Activated CD4-positive, alpha-beta memory T cell treated with anti-CD3 and anti-CD28 coated beads, Interleukin-2, amount 10 ng/mL, durations not matched to agents 7 days and 5 days (primary cell): Measurements from ENCODE around the gene MPV17L2. TPM values are rescaled to one million over a fixed set of nuclear protein-coding genes. Genes with fewer than 3 reads are reported as not detected.

ENCODE experiments used
- CTCF ChIA-PET: fragments of 350-600 bp; sonication (Branson Sonifier 250); formaldehyde crosslinking; loops from one replicate; lab custom pipeline; 2021; ENCODE audit warnings: antibody characterized with exemption, inconsistent platforms; lab: Charles Lee
- POLR2A ChIA-PET: fragments of 350-600 bp; sonication (Branson Sonifier 250); formaldehyde crosslinking; loops from one replicate; lab custom pipeline; 2021; ENCODE audit warnings: antibody characterized with exemption; lab: Charles Lee
- DNase-seq: peaks from one replicate; pipeline ENCODE4 v3.0.0-alpha.2; 2020
- H3K27ac Mint-ChIP-seq: one replicate; pipeline ENCODE4 v1.8.0; 2021; ENCODE audit warnings: mild to moderate bottlenecking, mixed read lengths
- H3K27me3 Mint-ChIP-seq: one replicate; pipeline ENCODE4 v1.8.0; 2021; ENCODE audit warnings: mixed read lengths
- H3K36me3 Mint-ChIP-seq: one replicate; pipeline ENCODE4 v1.8.0; 2021; ENCODE audit warnings: low read depth, mixed read lengths
- H3K4me1 Mint-ChIP-seq: one replicate; pipeline ENCODE4 v1.8.0; 2021; ENCODE audit warnings: mixed read lengths
- H3K4me3 Mint-ChIP-seq: one replicate; pipeline ENCODE4 v1.8.0; 2021; ENCODE audit warnings: mild to moderate bottlenecking, mixed read lengths
- H3K9me3 Mint-ChIP-seq: one replicate; pipeline ENCODE4 v1.8.0; 2021; ENCODE audit warnings: mixed read lengths
- total RNA-seq, 2 experiments: library from RNA; stranded (reverse); gene quantifications; one replicate each; pipeline ENCODE4 v1.2.3, GENCODE V29; 2021

The MPV17L2 gene
- total RNA-seq, 2 experiments from 2014 or later, result 6.2 to 6.3 TPM

DNA sequence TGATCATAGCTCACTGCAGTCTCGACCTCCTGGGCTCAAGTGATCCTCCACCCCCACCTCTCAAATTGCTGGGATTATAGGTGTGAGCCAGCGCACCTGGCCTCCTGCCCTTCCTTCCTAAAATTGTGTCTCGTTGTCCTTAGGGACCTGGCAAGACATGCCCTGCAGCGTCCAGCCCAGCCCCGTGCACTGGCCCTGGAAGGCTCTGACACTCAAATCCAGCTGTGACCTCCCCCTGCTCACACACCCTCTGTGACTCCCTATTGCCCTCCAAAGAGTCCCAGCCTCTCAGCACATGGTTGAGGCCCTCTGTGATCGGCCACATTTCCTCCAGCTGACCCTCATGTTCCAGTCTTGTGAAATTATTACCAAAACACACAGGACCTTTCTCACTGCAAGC lies 4.9 kb downstream of the MPV17L2 start:
- no peak overlapping the region for H3K27ac Mint-ChIP-seq
- H3K4me1 Mint-ChIP-seq, result peaks cover 26% of the 10 kb centered on the region
- POLR2A ChIA-PET, result no interaction called here

GRCh38 chr19:18198374-18198773 lies 5.4 kb downstream of the MPV17L2 start:
- H3K27me3 Mint-ChIP-seq, result no peaks in the 10 kb centered on the region
- H3K27ac Mint-ChIP-seq, result no peak overlapping the region
- no peaks in the 10 kb centered on the region for H3K9me3 Mint-ChIP-seq
- no peak for DNase-seq
- H3K4me1 Mint-ChIP-seq, result peaks cover 27% of the 10 kb centered on the region
- ChIA-PET CTCF (no interaction called here), POLR2A (no interaction called here)
- H3K36me3 Mint-ChIP-seq, result peaks cover 8% of the 10 kb centered on the region
- H3K4me3 Mint-ChIP-seq, result no peak overlapping the region

More for the DNA sequence above, 4.9 kb downstream of the MPV17L2 start:
- no peak for DNase-seq
- Mint-ChIP-seq H3K4me3 (no peak overlapping the region), H3K27me3 (no peaks in the 10 kb centered on the region), H3K9me3 (no peaks in the 10 kb centered on the region), H3K36me3 (peaks cover 8% of the 10 kb centered on the region)
- CTCF ChIA-PET, result interaction anchor here (0.7 kb wide), 1 partner anchor 55 kb away, joined by 3 read pairs; no protein-coding TSS in a partner anchor

- POLR2A ChIA-PET, result interaction anchor here (1.3 to 4.4 kb wide), 3 partner anchors 9 to 78 kb away, joined by 3 to 36 read pairs (median 32); partner anchors contain the start of genes JUND and MPV17L2
- H3K27ac Mint-ChIP-seq, result no peak overlapping the region
- peak overlapping the region; percentile 35 for H3K4me3 Mint-ChIP-seq
- H3K4me1 Mint-ChIP-seq, result peaks cover 31% of the 10 kb centered on the region
- DNase-seq, result no peak
- CTCF ChIA-PET, result interaction anchor here (1.0 to 8.5 kb wide), 3 partner anchors 9 to 51 kb away, joined by 3 to 70 read pairs (median 4); partner anchors contain the start of gene MPV17L2
- peaks cover 8% of the 10 kb centered on the region for H3K36me3 Mint-ChIP-seq
- H3K9me3 Mint-ChIP-seq, result no peaks in the 10 kb centered on the region
- H3K27me3 Mint-ChIP-seq, result peaks cover 1% of the 10 kb centered on the region
These were observed 9.4 kb downstream of the MPV17L2 start for GRCh38 chr19:18202397-18202777.

- H3K4me1 Mint-ChIP-seq, result peaks cover 31% of the 10 kb centered on the region
- peak overlapping the region; percentile 70 for H3K27ac Mint-ChIP-seq
- no peaks in the 10 kb centered on the region for H3K9me3 Mint-ChIP-seq
- peak; percentile 42 for DNase-seq
- POLR2A ChIA-PET, result interaction anchor here (1.5 to 4.4 kb wide), 3 partner anchors 10 to 77 kb away, joined by 3 to 36 read pairs (median 32); partner anchors contain the start of genes JUND and MPV17L2
- CTCF ChIA-PET, result interaction anchor here (0.6 to 8.5 kb wide), 7 partner anchors 10 to 126 kb away, joined by 3 to 70 read pairs (median 15); partner anchors contain the start of gene MPV17L2
- peaks cover 7% of the 10 kb centered on the region for H3K36me3 Mint-ChIP-seq
- peak overlapping the region; percentile 90 for H3K4me3 Mint-ChIP-seq
- peaks cover 1% of the 10 kb centered on the region for H3K27me3 Mint-ChIP-seq
These were observed 9.9 kb downstream of the MPV17L2 start for GRCh38 chr19:18202778-18203407.

GRCh38 chr19:18203408-18203862 lies 10.4 kb downstream of the MPV17L2 start:
- peaks cover 31% of the 10 kb centered on the region for H3K4me1 Mint-ChIP-seq
- ChIA-PET CTCF (interaction anchor here (0.6 to 8.5 kb wide), 13 partner anchors 11 to 210 kb away, joined by 3 to 70 read pairs (median 4); partner anchors contain the start of genes LSM4 and MPV17L2), POLR2A (interaction anchor here (1.0 to 4.4 kb wide), 8 partner anchors 10 to 208 kb away, joined by 3 to 36 read pairs (median 9); partner anchors contain the start of genes JUND, LSM4 and MPV17L2)
- no peaks in the 10 kb centered on the region for H3K9me3 Mint-ChIP-seq
- H3K27me3 Mint-ChIP-seq, result peaks cover 2% of the 10 kb centered on the region
- peak overlapping the region; percentile 90 for H3K4me3 Mint-ChIP-seq
- peak; percentile 57 for DNase-seq
- H3K36me3 Mint-ChIP-seq, result peaks cover 3% of the 10 kb centered on the region
- peak overlapping the region; percentile 70 for H3K27ac Mint-ChIP-seq

DNA sequence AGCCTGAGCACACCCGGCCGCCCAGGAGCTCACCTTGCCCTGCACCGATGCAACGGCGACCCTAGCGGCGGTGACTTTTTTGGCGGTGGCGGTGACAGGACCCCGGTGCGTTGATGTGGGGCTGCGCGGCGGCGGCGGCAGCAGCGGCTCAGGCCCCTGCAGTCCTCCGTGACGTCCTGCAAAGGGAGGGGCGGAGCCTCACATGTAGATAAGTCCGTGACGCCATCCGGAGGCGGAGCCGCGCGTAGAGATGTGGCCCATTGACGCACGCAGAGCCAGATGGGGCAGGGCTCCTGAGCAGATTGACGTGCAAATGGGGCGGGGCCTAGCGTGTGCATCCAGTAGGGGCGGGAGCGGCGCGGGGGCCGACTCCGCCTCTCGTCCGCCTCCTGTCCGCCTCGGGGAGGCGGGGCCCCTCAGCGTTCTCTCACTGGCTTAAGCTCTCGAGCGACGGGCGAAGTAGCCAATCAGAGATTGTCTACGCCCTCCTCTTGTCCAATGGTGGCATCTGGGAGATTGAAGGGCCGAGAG lies 10.9 kb downstream of the MPV17L2 start, which contains the start of gene RAB3A:
Gene RAB3A, minus strand, starts transcription at position 180 of the 531 bp plus-strand sequence. CDS start 1,302 bp downstream, outside the sequence.
- peaks cover 31% of the 10 kb centered on the region for H3K4me1 Mint-ChIP-seq
- ChIA-PET CTCF (interaction anchor here (0.6 to 8.5 kb wide), 15 partner anchors 11 to 210 kb away, joined by 3 to 70 read pairs (median 4); partner anchors contain the start of genes LSM4 and MPV17L2), POLR2A (interaction anchor here (0.6 to 4.4 kb wide), 9 partner anchors 11 to 218 kb away, joined by 3 to 36 read pairs (median 7); partner anchors contain the start of genes JUND, LSM4 and MPV17L2)
- peak within 1 kb of the TSS; percentile 90 for H3K4me3 Mint-ChIP-seq
- H3K27ac Mint-ChIP-seq, result peak within 1 kb of the TSS; percentile 90
- peaks cover 3% of the 10 kb centered on the region for H3K36me3 Mint-ChIP-seq
- DNase-seq, result peak; percentile 100
- peaks cover 5% of the 10 kb centered on the region for H3K27me3 Mint-ChIP-seq
- no peaks in the 10 kb centered on the region for H3K9me3 Mint-ChIP-seq

GRCh38 chr19:18204394-18205199 lies 11.6 kb downstream of the MPV17L2 start:
- peak overlapping the region; percentile 90 for H3K27ac Mint-ChIP-seq
- H3K36me3 Mint-ChIP-seq, result peaks cover 2% of the 10 kb centered on the region
- H3K9me3 Mint-ChIP-seq, result no peaks in the 10 kb centered on the region
- H3K27me3 Mint-ChIP-seq, result peaks cover 5% of the 10 kb centered on the region
- POLR2A ChIA-PET, result interaction anchor here (0.6 to 4.4 kb wide), 14 partner anchors 11 to 218 kb away, joined by 3 to 36 read pairs (median 4); partner anchors contain the start of genes JUND, LSM4, MPV17L2 and SSBP4
- DNase-seq, result no peak
- CTCF ChIA-PET, result interaction anchor here (0.6 to 8.5 kb wide), 16 partner anchors 12 to 209 kb away, joined by 3 to 70 read pairs (median 4); partner anchors contain the start of genes LSM4 and MPV17L2
- peaks cover 31% of the 10 kb centered on the region for H3K4me1 Mint-ChIP-seq
- H3K4me3 Mint-ChIP-seq, result peak overlapping the region; percentile 90

- Mint-ChIP-seq H3K27ac (peak overlapping the region; percentile 52), H3K27me3 (peaks cover 8% of the 10 kb centered on the region)
These were observed 12.3 kb downstream of the MPV17L2 start for GRCh38 chr19:18205200-18205892.

DNA sequence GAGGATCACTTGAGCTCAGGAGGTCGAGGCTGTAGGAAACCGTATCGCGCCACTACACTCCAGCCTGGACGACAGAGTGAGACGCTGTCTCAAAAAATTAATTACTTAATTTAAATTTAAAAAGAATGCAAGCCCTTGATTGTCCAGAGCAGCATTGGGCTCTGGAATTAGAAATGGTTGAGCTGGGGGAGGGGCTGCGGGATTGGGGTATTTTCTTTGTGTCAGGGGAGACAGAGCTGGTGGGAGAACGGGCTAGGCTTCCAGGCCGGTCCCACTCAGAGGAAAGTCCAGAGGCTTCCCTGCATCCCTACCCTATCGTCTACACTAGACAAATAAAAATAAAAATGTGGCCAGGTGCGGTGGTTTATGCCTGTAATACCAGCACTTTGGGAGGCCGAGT lies 13.0 kb downstream of the MPV17L2 start:
- DNase-seq, result no peak
- Mint-ChIP-seq H3K9me3 (no peaks in the 10 kb centered on the region), H3K4me1 (peaks cover 31% of the 10 kb centered on the region), H3K27me3 (peaks cover 8% of the 10 kb centered on the region), H3K4me3 (no peak overlapping the region), H3K27ac (no peak overlapping the region), H3K36me3 (no peaks in the 10 kb centered on the region)
- CTCF ChIA-PET, result interaction anchor here (1.0 to 8.5 kb wide), 5 partner anchors 13 to 123 kb away, joined by 6 to 70 read pairs (median 21); partner anchors contain the start of gene MPV17L2
- POLR2A ChIA-PET, result interaction anchor here (1.3 to 4.4 kb wide), 5 partner anchors 10 to 117 kb away, joined by 3 to 32 read pairs (median 11); partner anchors contain the start of genes LSM4 and MPV17L2

More at GRCh38 chr19:18205200-18205892, 12.3 kb downstream of the MPV17L2 start:
- peaks cover 31% of the 10 kb centered on the region for H3K4me1 Mint-ChIP-seq
- no peaks in the 10 kb centered on the region for H3K9me3 Mint-ChIP-seq
- DNase-seq, result peak; percentile 64
- ChIA-PET POLR2A (interaction anchor here (0.6 to 4.4 kb wide), 12 partner anchors 11 to 214 kb away, joined by 3 to 36 read pairs (median 4); partner anchors contain the start of genes JUND, LSM4, MPV17L2 and PIK3R2), CTCF (interaction anchor here (0.6 to 8.5 kb wide), 9 partner anchors 13 to 190 kb away, joined by 3 to 70 read pairs (median 6); partner anchors contain the start of gene MPV17L2)
- peak overlapping the region; percentile 90 for H3K4me3 Mint-ChIP-seq
- H3K36me3 Mint-ChIP-seq, result no peaks in the 10 kb centered on the region

DNA sequence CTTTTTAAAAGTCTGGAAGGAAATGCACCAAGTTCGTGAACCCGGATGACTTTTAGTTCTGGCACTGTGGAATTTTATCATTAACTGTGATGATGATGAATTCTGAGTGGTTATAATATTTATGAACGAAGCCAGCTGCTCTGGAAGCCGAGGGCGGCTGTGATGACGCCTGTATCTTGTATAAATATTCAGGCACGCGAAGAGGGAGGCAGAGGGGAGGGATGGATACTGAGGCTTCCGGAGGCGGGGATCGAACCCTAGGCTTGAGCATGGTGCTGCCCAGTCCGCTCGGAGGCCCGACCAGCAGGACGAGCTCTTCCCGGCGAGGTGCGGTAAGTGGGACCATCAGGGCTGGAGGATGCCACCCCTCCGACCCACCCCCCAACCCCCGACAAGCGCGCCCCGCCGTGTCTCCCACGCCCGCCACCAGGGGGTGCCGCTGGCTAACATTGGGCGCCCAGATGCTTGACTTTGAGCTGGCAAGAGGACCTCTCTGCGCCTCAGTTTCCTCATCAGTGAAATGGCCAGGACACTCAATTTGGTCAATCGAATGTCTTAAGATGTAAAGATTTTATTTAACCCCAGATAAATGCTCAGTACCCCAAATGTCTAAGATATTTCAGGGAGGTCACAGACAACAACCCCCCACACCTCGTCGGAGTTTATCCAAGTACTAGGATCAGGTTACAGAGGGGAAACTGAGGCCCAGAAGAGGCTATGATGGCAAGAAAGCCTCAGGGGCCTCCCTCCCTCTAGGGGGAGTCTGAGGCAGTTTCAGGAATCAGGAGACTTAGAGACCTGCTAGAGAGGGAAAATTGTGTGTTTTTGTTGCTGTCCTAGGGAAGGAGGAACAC lies 15.3 kb downstream of the MPV17L2 start:
- Mint-ChIP-seq H3K4me1 (peaks cover 15% of the 10 kb centered on the region), H3K36me3 (no peaks in the 10 kb centered on the region), H3K9me3 (no peaks in the 10 kb centered on the region), H3K4me3 (no peak overlapping the region), H3K27ac (no peak overlapping the region), H3K27me3 (peaks cover 10% of the 10 kb centered on the region)
- POLR2A ChIA-PET, result no interaction called here
- DNase-seq, result peak; percentile 58
- CTCF ChIA-PET, result interaction anchor here (0.5 to 8.5 kb wide), 14 partner anchors 11 to 1306 kb away, joined by 3 to 70 read pairs (median 4); no protein-coding TSS in a partner anchor
